Astrocyte of the cerebellum (primary cell): ENCODE data around the gene CECR2.
"Not testable (repeated sequence)": the region's sequence is repeated elsewhere in the genome, so short reads cannot be mapped to it uniquely, and the experiment has no call there.

Source experiments
- DNase-seq: peaks from one replicate; pipeline ENCODE4 v3.0.0-alpha.2; 2011; ENCODE audit warnings: low read depth
- H3K4me3 ChIP-seq: 2 replicates; pipeline ENCODE4 v1.5.1; 2011; ENCODE audit warnings: mild to moderate bottlenecking, low read depth, low read length, moderate library complexity
- CTCF ChIP-seq: IDR thresholded peaks from 2 replicates; pipeline ENCODE4 v1.5.1; 2012; ENCODE audit warnings: low read length, low read depth, moderate library complexity, mild to moderate bottlenecking; ENCODE audit errors: missing control alignments
- in situ Hi-C: cut with HindIII; loops from 2 replicates; pipeline ENCODE4 v1.10.0; 2017; ENCODE audit warnings: low sequenced_read_pairs

The CECR2 gene

DNA sequence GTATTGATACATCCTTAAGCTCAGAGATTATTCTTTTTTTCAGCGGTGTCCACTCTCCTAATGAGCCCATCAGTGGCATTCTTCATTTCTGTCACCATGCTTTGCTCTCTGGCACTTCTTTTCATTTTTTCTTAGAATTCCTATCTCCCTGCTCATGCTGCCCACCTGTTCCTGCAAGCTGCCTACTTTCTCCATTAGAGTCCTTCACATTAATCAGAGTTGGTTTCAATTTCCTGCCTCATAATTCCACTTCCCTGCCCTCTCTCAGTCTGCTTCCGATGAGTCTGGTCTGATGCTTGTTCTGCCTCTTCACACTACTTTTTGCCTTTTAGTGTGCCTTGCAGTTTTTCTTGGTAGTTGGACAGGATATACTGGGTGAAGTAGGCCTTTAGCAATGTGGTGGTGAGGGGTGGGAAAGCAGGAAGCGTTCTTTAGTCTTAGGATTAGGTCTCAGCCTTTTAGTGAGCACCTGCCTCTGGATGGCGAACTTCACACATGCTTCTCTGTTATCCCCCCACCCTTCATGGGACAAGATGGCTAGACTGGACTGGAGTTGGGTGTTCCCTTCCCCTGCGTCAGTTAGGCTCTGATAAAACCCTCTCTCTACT is 53.6 kb downstream of the CECR2 start:
- no peak overlapping the region for H3K4me3 ChIP-seq
- no peak for TF ChIP-seq CTCF
- in situ Hi-C loops, result no loop called here
- no peak for DNase-seq

GRCh38 chr22:17423616-17424015 is 54.4 kb downstream of the CECR2 start:
- no peak for TF ChIP-seq CTCF
- H3K4me3 ChIP-seq, result no peak overlapping the region
- in situ Hi-C loops, result no loop called here
- DNase-seq, result no peak

- DNase-seq, H3K4me3 ChIP-seq, in situ Hi-C loops: not testable (repeated sequence)
These were observed 58.3 kb downstream of the CECR2 start for GRCh38 chr22:17427528-17427927.

GRCh38 chr22:17429516-17429915 is 60.3 kb downstream of the CECR2 start:
- TF ChIP-seq CTCF, result no peak
- H3K4me3 ChIP-seq, result no peak overlapping the region
- in situ Hi-C loops, result no loop called here
- DNase-seq, result no peak

DNA sequence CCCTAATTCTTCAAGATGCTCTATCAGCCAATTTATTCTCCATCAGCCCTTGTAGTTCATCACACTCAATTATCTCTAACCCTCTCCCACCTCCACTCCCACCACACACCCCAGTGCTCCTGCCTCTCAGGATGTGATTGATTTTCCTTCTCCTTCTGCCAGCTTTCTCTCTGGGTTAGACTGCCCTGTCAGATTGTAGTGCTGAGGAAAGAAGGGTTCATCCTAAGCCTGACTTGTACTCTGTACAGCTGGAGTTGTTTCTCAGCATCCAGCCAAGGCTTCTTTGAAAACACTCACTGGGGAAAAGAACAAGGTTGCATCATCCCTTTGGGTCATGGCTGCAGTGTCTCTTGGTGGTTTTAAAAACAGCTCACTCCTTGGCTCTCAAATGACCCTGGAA is 61.2 kb downstream of the CECR2 start:
- in situ Hi-C loops, result no loop called here
- no peak overlapping the region for H3K4me3 ChIP-seq
- DNase-seq, result no peak
- TF ChIP-seq CTCF, result no peak

- in situ Hi-C loops, result no loop called here
- H3K4me3 ChIP-seq, result no peak overlapping the region
- TF ChIP-seq CTCF, result no peak
- no peak for DNase-seq
These were observed 61.9 kb downstream of the CECR2 start for GRCh38 chr22:17431179-17431578.

- no peak overlapping the region for H3K4me3 ChIP-seq
- DNase-seq, result no peak
- TF ChIP-seq CTCF, result no peak
- in situ Hi-C loops, result no loop called here
These were observed 65.6 kb downstream of the CECR2 start for GRCh38 chr22:17434856-17435255.
